Measurements from ENCODE around the gene COL6A3.

DNA sequence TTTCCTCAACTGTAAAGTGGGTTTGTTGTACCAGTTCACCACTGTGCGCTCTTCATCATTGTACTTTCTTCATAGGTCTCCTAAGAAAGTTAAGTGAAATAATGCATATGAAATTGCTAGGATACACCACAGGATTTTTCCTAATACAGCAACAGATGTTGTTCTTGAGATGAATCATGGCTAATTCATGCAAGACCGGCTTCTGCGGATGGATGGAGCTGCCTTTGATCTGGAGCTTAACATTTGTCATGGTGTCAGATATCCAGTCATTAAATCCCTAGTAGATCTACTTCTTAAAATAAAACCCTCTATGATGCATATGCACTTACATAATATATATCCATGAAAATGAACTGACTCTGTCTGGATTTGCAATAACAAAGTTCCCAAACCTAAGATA lies 114.1 kb downstream of the COL6A3 start:
- TF ChIP-seq, protein P1, sequence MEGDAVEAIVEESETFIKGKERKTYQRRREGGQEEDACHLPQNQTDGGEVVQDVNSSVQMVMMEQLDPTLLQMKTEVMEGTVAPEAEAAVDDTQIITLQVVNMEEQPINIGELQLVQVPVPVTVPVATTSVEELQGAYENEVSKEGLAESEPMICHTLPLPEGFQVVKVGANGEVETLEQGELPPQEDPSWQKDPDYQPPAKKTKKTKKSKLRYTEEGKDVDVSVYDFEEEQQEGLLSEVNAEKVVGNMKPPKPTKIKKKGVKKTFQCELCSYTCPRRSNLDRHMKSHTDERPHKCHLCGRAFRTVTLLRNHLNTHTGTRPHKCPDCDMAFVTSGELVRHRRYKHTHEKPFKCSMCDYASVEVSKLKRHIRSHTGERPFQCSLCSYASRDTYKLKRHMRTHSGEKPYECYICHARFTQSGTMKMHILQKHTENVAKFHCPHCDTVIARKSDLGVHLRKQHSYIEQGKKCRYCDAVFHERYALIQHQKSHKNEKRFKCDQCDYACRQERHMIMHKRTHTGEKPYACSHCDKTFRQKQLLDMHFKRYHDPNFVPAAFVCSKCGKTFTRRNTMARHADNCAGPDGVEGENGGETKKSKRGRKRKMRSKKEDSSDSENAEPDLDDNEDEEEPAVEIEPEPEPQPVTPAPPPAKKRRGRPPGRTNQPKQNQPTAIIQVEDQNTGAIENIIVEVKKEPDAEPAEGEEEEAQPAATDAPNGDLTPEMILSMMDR (conservative IDR thresholded peaks at IDR 0.05 in 1 of 2, IDR thresholded peaks at IDR 0.05 in 1 of 2; ENCODE audit: extremely low read depth in 1 of 2, insufficient read depth in 1 of 2, low read depth in 1 of 2, low read length in 2 of 2): no peak
- no peak for TF ChIP-seq EZH2 (IDR thresholded peaks at IDR 0.05; ENCODE audit: borderline replicate concordance, low read length)
